HG03571 (cell line): Measurements from ENCODE around the gene LRRC47.
"Not testable (repeated sequence)": the region's sequence is repeated elsewhere in the genome, so short reads cannot be mapped to it uniquely, and the experiment has no call there.

Experiments used
- ATAC-seq: cut with Tn5 transposase; IDR thresholded peaks from one replicate; pipeline ENCODE4 v1.9.1; 2021; ENCODE audit not compliant: unreplicated experiment

The LRRC47 gene

GRCh38 chr1:3816331-3817137 is 20.2 kb upstream of the LRRC47 start:
- ATAC-seq: no peak

- no peak for ATAC-seq
Observed at GRCh38 chr1:3814771-3815561, 18.7 kb upstream of the LRRC47 start.

GRCh38 chr1:3814065-3814464 is 17.8 kb upstream of the LRRC47 start:
- no peak for ATAC-seq

GRCh38 chr1:3811595-3811911 is 15.3 kb upstream of the LRRC47 start:
- no peak for ATAC-seq

GRCh38 chr1:3810149-3810761 is 14.0 kb upstream of the LRRC47 start:
- ATAC-seq: not testable (repeated sequence)

GRCh38 chr1:3809680-3810079 is 13.4 kb upstream of the LRRC47 start:
- ATAC-seq: no peak

- no peak for ATAC-seq
Observed at GRCh38 chr1:3807769-3808168, 11.5 kb upstream of the LRRC47 start.

- no peak for ATAC-seq
Observed at GRCh38 chr1:3805038-3805437, 8.7 kb upstream of the LRRC47 start.

GRCh38 chr1:3804627-3804944 is 8.3 kb upstream of the LRRC47 start:
- not testable (repeated sequence) for ATAC-seq

GRCh38 chr1:3803905-3804626 is 7.8 kb upstream of the LRRC47 start:
- no peak for ATAC-seq

- ATAC-seq: not testable (repeated sequence)
Observed at GRCh38 chr1:3800795-3801194, 4.5 kb upstream of the LRRC47 start.

GRCh38 chr1:3799976-3800685 is 3.8 kb upstream of the LRRC47 start:
- ATAC-seq: no peak

GRCh38 chr1:3795453-3796214 is 664 bp downstream of the LRRC47 start:
- no peak for ATAC-seq

GRCh38 chr1:3790952-3791351 is 5.3 kb downstream of the LRRC47 start:
- ATAC-seq: no peak

GRCh38 chr1:3790500-3790923 is 5.8 kb downstream of the LRRC47 start:
- ATAC-seq: no peak

- no peak for ATAC-seq
Observed at GRCh38 chr1:3789421-3790300, 6.6 kb downstream of the LRRC47 start.

- ATAC-seq: no peak
Observed at GRCh38 chr1:3788756-3789420, 7.4 kb downstream of the LRRC47 start.

- ATAC-seq: no peak
Observed at GRCh38 chr1:3787745-3788605, 8.3 kb downstream of the LRRC47 start.
